Right atrium auricular region (tissue), 2 donors: ENCODE measurements around the gene PRDM16. TPM values are rescaled to one million over a fixed set of nuclear protein-coding genes. Genes with fewer than 3 reads are reported as not detected.
A peak's percentile ranks its signal among the peaks of the same experiment; 100 is the strongest.

Experiments used
- DNase-seq: peaks from one replicate; pipeline ENCODE4 v3.0.0-alpha.2; 2019; ENCODE audit warnings: low spot score
- H3K27ac ChIP-seq, 2 donors: fragments of 200-600 bp; sonication (generic); 1 replicate in 1 of 2; 2 replicates in 1 of 2; pipeline ENCODE4 v1.5.1; 2016 to 2019
- H3K27me3 ChIP-seq, 2 donors: fragments of 200-600 bp; sonication (generic); one replicate each; pipeline versions ENCODE4 v1.5.1 to v1.6.0; 2017 to 2019
- H3K36me3 ChIP-seq: fragments of 200-600 bp; sonication (generic); one replicate; pipeline ENCODE4 v1.5.1; 2016
- H3K4me1 ChIP-seq, 2 donors: fragments of 200-600 bp; sonication (generic); one replicate each; pipeline versions ENCODE4 v1.5.1 to v1.6.0; 2017 to 2019
- H3K4me3 ChIP-seq, 2 donors: fragments of 200-600 bp; sonication (generic); 1 replicate in 1 of 2; 2 replicates in 1 of 2; pipeline ENCODE4 v1.5.1; 2017 to 2019; ENCODE audit warnings: mild to moderate bottlenecking in 1 of 2, moderate library complexity in 1 of 2
- H3K9me3 ChIP-seq, 2 donors: fragments of 200-600 bp; sonication (generic); one replicate each; pipeline ENCODE4 v1.5.1; 2019
- total RNA-seq, 2 donors: library from RNA; depleted of rRNA; stranded (reverse); fragments of >200 nt; gene quantifications; one replicate each; pipeline ENCODE4 v1.1.0, GENCODE V29; 2016
- TF ChIP-seq, protein P1 (sequence below), 2 donors: fragments of 200-600 bp; sonication (generic); IDR thresholded peaks; one replicate each; pipeline ENCODE4 v1.5.1; 2019; ENCODE audit warnings: antibody characterized with exemption in 2 of 2

Gene PRDM16
- total RNA-seq, 2 donors from 2014 or later: 0.22 to 3.3 TPM

DNA sequence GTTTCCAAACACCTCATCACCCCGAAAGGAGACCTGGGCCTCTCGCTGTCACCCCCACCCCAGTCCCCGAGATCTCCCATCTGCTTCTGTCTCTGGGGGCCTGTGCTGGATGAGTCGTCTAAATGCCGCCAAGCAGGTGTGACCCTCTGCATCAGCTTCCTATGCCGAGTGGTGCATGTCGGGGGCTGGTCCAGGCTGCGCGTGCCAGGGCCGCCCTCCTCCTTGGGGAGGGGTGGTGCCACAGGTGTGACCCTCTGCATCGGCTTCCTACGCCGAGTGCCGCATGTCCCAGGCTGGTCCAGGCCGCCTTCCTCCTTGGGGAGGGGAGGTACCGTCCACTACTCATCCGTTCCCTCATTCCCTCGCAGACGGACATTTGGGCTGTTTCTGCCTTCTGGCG lies 115.7 kb downstream of the PRDM16 start:
- Histone ChIP-seq H3K27ac (no peak overlapping the region), H3K27me3 (no peaks in the 10 kb centered on the region), H3K9me3 (no peaks in the 10 kb centered on the region), H3K4me3 (no peak overlapping the region), H3K4me1 (peaks cover 0 to 14% of the 10 kb centered on the region in 2 donors), H3K36me3 (no peaks in the 10 kb centered on the region)
- no peak for DNase-seq
- TF ChIP-seq, protein P1, sequence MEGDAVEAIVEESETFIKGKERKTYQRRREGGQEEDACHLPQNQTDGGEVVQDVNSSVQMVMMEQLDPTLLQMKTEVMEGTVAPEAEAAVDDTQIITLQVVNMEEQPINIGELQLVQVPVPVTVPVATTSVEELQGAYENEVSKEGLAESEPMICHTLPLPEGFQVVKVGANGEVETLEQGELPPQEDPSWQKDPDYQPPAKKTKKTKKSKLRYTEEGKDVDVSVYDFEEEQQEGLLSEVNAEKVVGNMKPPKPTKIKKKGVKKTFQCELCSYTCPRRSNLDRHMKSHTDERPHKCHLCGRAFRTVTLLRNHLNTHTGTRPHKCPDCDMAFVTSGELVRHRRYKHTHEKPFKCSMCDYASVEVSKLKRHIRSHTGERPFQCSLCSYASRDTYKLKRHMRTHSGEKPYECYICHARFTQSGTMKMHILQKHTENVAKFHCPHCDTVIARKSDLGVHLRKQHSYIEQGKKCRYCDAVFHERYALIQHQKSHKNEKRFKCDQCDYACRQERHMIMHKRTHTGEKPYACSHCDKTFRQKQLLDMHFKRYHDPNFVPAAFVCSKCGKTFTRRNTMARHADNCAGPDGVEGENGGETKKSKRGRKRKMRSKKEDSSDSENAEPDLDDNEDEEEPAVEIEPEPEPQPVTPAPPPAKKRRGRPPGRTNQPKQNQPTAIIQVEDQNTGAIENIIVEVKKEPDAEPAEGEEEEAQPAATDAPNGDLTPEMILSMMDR (IDR thresholded peaks at IDR 0.05): no peak

- no peak overlapping the region for H3K4me3 ChIP-seq
- H3K4me1 ChIP-seq: peaks cover 0 to 14% of the 10 kb centered on the region in 2 donors
- peak overlapping the region; percentile 39 to 80 for H3K27ac ChIP-seq
- no peak for DNase-seq
- H3K27me3 ChIP-seq: no peaks in the 10 kb centered on the region
- no peaks in the 10 kb centered on the region for H3K9me3 ChIP-seq
- no peaks in the 10 kb centered on the region for H3K36me3 ChIP-seq
- TF ChIP-seq, protein P1 (IDR thresholded peaks at IDR 0.05): no peak
These were observed 117.0 kb downstream of the PRDM16 start for GRCh38 chr1:3185896-3186525.

DNA sequence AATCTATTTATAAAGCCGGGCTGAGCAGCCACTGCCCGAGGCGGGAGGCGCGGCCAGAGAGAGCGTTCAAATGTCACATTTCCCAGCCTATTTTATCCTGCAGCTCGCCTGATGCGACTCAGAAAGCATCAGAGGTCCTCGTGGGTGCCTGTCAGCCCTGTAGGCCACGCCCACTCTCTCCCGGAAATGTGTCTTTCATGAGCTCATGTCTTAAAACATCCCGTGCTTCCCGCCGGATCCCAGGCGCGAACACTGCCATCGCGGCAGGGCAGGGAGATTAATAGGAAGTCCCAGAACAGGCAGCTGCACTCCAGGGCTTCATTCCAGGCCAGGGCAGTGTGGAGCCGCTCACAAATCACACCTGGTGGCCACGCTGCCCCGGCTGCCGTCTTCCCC lies 117.5 kb downstream of the PRDM16 start:
- Histone ChIP-seq H3K36me3 (no peaks in the 10 kb centered on the region), H3K27ac (peak overlapping the region; percentile 39 to 80), H3K4me3 (no peak overlapping the region), H3K4me1 (peaks cover 0 to 14% of the 10 kb centered on the region in 2 donors), H3K9me3 (no peaks in the 10 kb centered on the region), H3K27me3 (no peaks in the 10 kb centered on the region)
- DNase-seq: peak; percentile 90
- TF ChIP-seq, protein P1 (IDR thresholded peaks at IDR 0.05): no peak

GRCh38 chr1:3187415-3188149 lies 118.6 kb downstream of the PRDM16 start:
- H3K27ac ChIP-seq: peak overlapping the region; percentile 39 to 80
- TF ChIP-seq, protein P1 (IDR thresholded peaks at IDR 0.05): no peak
- H3K36me3 ChIP-seq: no peaks in the 10 kb centered on the region
- no peak overlapping the region for H3K4me3 ChIP-seq
- no peaks in the 10 kb centered on the region for H3K27me3 ChIP-seq
- H3K9me3 ChIP-seq: no peaks in the 10 kb centered on the region
- no peak for DNase-seq
- peaks cover 0 to 14% of the 10 kb centered on the region in 2 donors for H3K4me1 ChIP-seq

DNA sequence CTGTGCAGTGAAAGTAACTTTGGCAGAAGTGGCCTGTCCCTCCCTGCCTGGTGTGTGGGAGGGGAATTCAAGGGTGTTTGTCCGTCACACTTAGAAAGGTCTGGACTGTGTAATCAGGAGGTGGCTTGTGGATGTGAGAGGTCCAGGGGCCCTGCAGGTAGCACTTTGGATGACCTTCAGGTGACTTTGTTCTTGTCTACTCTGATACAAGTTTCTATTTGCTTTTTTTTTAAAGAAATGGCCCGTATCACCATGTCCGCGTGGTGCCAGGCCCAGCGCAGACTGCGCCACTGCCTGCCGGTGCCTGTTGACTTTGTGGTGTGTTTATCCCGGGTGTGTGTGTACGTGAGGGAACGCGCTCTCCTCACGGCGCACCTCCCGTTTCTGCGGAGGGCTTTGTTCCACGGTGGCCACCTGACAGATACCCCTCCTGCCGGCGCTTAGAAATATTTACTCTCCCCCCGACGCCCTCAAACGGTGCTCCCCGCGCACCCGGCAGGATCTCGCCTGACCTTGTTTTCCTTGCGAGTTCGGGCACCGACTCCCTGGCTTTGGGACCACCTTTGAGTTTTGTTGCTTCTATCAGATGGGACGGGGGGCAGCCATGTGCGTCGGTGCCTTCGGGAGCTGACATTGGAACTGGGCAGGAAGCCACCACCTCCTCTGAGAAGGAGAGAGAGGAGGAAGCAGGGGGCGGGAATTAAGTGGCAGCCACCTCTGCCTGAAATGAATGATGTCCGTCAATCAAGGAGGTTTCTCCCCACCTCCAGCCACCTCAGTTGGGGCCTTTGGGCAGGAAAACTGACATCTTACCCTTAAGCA lies 119.4 kb downstream of the PRDM16 start:
- TF ChIP-seq, protein P1 (IDR thresholded peaks at IDR 0.05): no peak
- Histone ChIP-seq H3K27ac (peak overlapping the region in 1 of 2 donors; percentile 23), H3K4me3 (no peak overlapping the region), H3K4me1 (peaks cover 0 to 14% of the 10 kb centered on the region in 2 donors), H3K9me3 (no peaks in the 10 kb centered on the region), H3K27me3 (no peaks in the 10 kb centered on the region), H3K36me3 (no peaks in the 10 kb centered on the region)
- no peak for DNase-seq
